WTC11 (cell line): ENCODE results near the gene FUZ.

ENCODE experiments used
- CDX4 ChIP-seq: fragments of 250-450 bp; sonication (Bioruptor Pico); IDR thresholded peaks from 2 replicates; pipeline ENCODE4 v1.9.0; 2021; ENCODE audit warnings: moderate library complexity, mild to moderate bottlenecking, inconsistent platforms, borderline replicate concordance
- USF2 ChIP-seq: sonication (generic); formaldehyde crosslinking; IDR thresholded peaks from 2 replicates; pipeline ENCODE4 v1.8.1; 2023; ENCODE audit warnings: mild to moderate bottlenecking, missing genetic modification reagents, moderate library complexity
- TF ChIP-seq, protein P1 (sequence below): fragments of 200-600 bp; IDR thresholded peaks from 2 replicates; pipeline ENCODE4 v1.8.0; 2022; ENCODE audit warnings: antibody characterized with exemption
- TF ChIP-seq, protein P2 (sequence below): sonication (generic); formaldehyde crosslinking; conservative IDR thresholded peaks from 2 replicates; pipeline ENCODE4 v1.8.1; 2023; ENCODE audit warnings: mild to moderate bottlenecking, low read depth, missing genetic modification reagents, moderate library complexity
- TF ChIP-seq, protein P3 (sequence below): fragments of 250-450 bp; sonication (Bioruptor Pico); IDR thresholded peaks from 2 replicates; pipeline ENCODE4 v2.1.2; 2022; ENCODE audit warnings: mild to moderate bottlenecking, moderate library complexity

DNA sequence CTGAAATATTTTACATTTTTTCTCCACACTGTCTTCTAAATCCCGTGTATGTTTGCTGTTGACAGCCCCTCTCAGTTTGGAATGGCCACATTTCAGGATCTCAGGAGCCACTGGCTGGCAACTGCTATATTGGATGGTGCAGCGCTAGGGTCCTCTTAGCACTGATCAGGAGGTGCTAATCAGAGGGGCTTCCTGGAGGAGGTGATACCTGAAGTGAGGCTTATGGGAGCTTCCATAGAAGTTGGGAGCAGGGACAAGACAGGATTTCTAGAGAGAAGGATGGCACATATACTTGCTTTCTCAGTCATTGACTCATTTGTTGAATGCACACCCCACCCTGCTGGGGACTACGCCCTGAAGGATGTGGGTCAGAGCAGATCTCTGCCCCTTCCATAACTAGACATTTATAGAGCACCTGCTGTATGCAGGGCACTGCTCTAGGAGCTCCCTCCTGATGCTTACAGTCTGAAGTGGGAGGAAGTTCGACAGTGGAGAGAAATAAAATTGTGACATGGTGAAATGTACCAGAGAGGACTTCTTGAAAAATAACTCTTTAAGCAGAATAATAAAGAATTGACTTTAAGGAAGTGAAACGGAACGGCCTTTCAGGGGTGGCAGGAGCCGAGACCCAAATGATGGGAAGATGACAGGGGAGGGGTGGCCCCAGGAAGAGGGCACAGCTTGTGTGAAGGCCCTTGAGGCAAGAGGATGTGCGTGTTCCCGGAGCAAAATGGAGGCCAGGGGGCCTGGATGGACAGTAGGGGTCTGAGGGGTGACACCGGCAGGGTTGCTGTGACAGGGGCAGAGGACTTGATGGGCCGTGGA lies 33.1 kb downstream of the FUZ start:
- TF ChIP-seq, protein P1, sequence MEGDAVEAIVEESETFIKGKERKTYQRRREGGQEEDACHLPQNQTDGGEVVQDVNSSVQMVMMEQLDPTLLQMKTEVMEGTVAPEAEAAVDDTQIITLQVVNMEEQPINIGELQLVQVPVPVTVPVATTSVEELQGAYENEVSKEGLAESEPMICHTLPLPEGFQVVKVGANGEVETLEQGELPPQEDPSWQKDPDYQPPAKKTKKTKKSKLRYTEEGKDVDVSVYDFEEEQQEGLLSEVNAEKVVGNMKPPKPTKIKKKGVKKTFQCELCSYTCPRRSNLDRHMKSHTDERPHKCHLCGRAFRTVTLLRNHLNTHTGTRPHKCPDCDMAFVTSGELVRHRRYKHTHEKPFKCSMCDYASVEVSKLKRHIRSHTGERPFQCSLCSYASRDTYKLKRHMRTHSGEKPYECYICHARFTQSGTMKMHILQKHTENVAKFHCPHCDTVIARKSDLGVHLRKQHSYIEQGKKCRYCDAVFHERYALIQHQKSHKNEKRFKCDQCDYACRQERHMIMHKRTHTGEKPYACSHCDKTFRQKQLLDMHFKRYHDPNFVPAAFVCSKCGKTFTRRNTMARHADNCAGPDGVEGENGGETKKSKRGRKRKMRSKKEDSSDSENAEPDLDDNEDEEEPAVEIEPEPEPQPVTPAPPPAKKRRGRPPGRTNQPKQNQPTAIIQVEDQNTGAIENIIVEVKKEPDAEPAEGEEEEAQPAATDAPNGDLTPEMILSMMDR, result no peak
- TF ChIP-seq, protein P2, sequence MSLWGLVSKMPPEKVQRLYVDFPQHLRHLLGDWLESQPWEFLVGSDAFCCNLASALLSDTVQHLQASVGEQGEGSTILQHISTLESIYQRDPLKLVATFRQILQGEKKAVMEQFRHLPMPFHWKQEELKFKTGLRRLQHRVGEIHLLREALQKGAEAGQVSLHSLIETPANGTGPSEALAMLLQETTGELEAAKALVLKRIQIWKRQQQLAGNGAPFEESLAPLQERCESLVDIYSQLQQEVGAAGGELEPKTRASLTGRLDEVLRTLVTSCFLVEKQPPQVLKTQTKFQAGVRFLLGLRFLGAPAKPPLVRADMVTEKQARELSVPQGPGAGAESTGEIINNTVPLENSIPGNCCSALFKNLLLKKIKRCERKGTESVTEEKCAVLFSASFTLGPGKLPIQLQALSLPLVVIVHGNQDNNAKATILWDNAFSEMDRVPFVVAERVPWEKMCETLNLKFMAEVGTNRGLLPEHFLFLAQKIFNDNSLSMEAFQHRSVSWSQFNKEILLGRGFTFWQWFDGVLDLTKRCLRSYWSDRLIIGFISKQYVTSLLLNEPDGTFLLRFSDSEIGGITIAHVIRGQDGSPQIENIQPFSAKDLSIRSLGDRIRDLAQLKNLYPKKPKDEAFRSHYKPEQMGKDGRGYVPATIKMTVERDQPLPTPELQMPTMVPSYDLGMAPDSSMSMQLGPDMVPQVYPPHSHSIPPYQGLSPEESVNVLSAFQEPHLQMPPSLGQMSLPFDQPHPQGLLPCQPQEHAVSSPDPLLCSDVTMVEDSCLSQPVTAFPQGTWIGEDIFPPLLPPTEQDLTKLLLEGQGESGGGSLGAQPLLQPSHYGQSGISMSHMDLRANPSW (CRISPR knock-in tag), result no peak
- TF ChIP-seq CDX4 (CRISPR knock-in tag), result no peak
- TF ChIP-seq, protein P3, sequence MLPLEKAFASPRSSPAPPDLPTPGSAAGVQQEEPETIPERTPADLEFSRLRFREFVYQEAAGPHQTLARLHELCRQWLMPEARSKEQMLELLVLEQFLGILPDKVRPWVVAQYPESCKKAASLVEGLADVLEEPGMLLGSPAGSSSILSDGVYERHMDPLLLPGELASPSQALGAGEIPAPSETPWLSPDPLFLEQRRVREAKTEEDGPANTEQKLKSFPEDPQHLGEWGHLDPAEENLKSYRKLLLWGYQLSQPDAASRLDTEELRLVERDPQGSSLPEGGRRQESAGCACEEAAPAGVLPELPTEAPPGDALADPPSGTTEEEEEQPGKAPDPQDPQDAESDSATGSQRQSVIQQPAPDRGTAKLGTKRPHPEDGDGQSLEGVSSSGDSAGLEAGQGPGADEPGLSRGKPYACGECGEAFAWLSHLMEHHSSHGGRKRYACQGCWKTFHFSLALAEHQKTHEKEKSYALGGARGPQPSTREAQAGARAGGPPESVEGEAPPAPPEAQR (CRISPR knock-in tag), result no peak
- no peak for TF ChIP-seq USF2 (CRISPR knock-in tag)
